Stimulated activated CD8-positive, alpha-beta memory T cell treated with anti-CD3 and anti-CD28 coated beads, Interleukin-4, amount 100 ng/mL, for 24 hours (primary cell): ENCODE data around the gene MCTP2.
"Not testable (repeated sequence)": the region's sequence is repeated elsewhere in the genome, so short reads cannot be mapped to it uniquely, and the experiment has no call there.

Experiments
- DNase-seq: peaks from one replicate; pipeline ENCODE4 v3.0.0-alpha.2; 2020; ENCODE audit warnings: low read depth

MCTP2 gene

DNA sequence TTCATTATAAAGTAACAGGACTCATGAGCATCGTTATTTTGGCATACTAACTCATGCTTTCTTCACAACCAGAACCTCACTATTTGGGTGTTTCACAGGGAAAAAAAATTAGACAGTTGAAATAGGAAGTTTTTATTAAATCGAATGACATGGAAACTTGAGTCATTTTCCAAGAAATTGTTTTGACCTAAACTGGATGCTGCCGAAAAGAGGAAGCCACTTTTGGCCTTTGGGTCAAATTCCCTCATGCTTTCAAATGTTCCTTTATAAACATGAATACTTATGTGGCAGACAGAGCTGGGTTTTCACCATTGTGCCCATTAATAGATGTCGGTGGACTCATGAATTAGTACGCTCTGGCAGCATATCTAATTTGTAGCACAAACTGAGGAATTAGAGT, 224.9 kb downstream of the MCTP2 start:
- no peak for DNase-seq

DNA sequence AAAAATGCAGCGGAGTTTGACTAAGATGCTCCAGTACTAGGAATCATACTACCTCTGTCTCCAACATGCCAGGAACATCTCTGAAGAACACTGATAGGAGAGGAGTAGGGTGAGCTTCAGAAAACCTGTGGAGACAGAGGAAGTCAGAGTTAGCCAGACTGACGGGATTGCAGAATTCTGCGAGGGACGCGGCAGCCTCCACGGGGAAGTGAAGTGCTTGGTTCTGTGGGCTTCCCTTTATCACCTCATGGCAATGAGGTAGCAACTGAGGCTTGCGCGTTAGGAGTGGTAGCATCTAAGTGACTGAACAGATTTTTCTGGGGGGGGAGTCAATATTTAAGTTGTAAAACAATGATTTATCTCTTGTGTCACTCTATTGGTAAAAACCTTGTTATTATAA, 226.3 kb downstream of the MCTP2 start:
- no peak for DNase-seq

DNA sequence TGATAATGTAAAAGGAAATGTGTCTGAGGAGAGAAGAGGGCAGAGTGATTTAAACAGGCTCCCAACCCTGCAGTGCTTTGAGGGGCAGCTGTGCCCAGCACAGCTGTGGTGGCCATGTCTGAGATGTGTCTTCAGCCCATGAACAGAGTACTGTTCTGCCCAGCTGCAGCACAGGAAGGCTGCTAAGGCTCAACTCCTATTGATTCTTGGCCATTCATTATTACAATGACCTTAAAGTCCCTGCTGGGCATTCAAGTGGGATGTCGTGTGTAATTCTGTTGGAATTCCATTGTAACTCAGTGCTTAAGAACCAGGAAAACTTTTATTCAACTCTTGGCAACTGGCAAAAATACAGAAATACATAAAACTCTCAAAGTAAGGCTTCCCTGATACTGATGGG, 229.3 kb downstream of the MCTP2 start:
- no peak for DNase-seq

DNA sequence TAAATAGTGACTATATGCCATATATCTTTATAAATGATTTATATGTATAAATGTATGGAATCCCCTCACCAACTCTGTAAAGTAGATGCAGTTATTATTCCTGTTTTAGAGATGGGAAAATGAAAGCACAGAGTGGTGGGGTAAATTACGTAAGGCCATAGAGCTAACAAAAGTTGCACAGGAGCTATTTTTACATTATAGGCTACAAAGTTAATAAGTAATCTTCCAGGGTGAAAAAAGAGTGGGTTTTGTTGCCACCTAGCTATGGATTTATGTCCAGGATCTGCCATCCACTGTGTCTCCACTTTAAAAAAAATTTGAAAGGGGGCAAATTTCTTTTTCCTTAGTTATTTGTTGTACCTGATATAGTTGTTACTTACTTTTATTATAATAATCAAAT, 235.7 kb downstream of the MCTP2 start:
- no peak for DNase-seq

DNA sequence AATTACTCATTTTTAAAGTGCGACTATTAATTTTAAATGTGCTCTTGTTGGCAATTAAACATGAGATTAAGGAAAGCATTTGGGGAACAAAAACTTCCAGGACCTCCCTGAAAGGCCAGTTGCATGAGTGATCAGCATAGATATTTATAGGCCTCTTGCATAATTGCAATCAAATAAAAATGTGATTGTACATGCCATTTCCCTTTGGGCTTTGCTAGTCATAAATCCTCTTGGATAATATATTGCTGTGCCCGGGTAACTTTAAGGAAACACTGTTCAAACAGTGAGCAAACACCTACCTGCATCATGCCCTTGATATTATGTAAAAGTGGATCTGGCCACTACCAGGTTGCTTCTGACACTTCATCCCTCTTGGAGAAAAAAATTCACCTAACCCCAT, 239.1 kb downstream of the MCTP2 start:
- no peak for DNase-seq

DNA sequence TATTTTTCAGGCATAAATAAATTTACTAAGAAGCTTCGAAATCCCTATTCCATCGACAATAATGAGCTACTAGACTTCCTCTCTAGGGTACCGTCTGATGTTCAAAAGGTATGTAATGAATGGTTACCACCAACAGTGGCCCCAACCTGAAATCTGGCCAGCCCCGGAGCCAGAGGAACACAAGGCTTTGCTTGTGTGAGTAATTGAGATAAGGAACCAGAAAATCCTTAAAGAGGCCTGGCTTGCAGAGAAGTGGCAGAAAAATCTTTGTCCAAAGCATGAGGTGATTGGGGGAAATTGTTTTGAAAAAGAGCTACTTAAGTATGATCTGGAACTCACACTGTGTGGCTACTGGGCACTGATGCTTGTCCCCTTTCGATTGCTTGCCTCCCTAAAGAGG, 245.3 kb downstream of the MCTP2 start:
- DNase-seq = no peak

DNA sequence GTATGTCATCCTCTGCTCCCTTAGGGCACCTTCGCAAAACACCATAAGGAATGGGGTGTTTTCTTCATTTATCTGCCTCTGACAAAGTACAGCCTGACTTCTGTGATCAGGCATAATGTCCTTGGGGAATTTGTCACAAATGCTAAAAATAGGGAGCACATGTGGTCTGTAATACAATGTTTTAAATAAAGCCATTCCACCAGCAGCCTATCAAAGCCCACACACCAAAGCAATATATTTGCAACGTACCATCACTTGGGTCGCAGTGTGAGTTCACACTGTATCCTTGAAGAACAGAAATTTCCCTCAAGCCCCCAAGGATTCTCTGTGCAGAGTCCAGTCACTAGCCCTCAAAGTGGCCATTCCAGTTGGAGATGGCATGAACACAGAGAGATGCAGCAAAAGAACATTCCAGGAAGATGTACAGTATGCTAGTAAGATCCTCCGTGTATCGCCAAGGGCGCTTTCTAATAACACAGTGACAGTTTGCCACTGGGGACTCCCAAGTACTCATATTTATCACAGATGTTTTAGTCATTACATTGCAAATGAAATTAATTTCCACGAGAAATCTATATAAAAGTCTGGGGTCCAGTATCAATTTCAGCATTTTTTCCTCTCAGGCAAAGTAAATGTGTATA, 246.7 kb downstream of the MCTP2 start:
- no peak for DNase-seq

DNA sequence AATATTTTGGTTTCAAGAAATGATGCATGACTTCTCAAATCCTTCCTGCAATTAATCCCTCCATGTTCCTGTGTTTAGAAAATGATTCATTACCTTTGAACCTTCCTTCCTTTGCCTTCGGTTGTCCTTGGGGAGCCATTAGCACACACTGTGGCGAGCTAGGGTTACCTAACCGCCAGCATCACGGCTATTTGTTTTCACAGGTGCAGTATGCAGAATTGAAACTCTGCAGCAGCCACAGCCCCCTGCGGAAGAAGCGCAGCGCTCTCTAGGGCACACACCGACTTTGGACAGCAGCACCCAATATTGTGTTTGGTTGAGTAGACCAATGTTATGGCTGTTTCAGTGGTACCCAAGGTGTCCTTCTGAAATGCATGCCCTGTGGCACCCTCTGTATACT, 247.4 kb downstream of the MCTP2 start:
- DNase-seq = no peak

DNA sequence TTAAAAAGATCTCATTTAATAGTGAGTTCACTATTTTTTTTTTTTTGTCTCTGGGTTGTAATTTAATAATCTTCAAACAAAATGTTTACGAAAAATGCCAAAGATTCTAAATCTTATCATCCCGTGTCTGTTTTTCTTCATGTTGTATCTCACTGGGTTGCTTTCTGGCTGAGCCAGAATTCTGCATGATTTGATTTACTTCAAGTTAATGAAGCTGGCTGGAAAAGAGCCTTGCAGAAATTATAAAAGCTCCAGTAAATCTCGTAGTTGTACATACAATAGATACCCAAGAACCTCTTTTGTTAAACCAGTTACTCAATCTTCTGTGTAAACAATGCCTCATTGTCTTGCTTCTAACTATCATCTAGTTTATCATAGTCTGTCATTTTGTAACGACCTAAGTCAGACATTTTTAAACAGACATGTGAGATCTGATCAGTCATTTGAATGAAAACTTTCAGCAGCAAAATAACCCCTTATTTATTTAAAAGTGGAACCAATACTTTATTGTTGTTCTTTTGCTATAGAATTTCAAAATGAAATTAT, 249.0 kb downstream of the MCTP2 start:
- no peak for DNase-seq

DNA sequence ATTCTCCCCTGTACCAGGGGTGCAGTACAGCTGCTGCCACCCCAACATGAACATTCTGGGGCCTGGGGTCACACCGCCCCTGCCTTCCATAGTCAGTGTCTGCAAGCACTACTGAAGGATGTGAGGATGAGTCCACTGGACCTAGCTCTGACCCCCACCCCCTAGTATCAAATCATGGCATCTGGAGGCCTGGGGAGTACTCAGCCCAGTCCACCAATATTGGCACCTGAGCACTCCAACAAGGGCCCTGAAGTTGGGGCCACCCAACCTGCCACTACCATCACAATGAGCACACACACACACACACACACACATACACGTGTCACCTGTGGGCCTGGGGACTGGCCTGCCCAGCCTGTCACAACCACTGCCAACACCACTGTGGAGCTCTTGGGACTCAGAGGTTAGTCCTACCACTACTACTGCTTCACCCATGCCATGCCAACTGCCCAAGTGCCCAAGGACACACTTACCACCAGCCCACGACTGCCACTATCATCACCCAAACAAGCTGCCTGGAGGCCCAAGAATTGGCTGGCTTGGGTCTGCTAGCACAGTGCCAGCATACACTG, 253.9 kb downstream of the MCTP2 start:
- DNase-seq = no peak

DNA sequence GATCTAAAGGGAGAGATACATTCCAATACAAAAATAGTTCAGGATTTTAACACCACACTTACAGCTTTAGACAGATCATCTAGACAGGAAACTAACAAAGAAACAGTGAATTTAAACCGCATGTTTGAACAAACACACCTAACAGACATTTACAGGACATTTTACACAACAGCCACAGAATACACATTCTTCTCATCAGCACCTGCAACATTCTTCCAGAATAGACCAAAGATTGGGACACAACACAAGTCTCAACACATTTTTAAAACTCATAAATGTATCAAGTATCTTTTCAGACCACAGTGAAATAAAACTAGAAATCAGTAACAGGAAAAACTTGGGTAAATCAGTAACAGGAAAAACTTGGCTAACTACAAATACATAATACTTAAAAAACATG, 256.3 kb downstream of the MCTP2 start:
- DNase-seq = no peak

DNA sequence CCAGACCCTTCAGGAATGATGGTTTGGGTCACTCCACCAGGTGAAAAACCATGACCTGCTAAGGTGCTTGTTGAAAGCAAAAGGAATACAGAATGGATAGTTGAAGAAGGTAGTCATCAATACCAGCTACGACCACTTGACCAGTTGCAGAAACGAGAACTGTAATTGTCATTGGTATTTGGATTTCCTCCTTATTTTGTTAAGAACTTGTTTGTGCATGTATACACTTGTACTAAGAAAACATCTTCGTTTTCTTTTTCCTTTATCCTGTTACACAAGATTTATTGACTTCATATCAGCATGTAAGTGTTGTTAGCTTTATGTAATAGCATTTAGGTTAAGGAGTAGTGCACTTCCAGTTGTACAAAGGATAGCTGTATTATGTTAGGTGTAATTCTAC, 261.8 kb downstream of the MCTP2 start:
- no peak for DNase-seq

DNA sequence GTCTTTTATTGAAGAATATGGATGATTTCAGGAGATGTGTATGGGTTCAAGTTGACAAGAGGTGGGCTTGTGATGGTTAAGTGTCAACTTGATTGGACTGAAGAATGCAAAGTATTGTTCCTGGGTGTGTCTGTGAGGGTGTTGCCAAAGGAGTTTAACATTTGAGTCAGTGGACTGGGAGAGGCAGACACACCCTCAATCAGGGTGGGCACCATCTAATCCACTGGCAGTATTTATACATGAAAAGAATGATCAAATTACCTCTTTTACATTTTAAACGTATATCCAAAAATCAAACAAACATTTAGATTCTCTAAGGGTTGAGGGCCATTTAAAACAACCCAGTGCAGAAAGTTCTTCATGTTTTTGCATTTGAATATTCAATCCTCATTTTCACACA, 262.2 kb downstream of the MCTP2 start:
- DNase-seq = not testable (repeated sequence)

DNA sequence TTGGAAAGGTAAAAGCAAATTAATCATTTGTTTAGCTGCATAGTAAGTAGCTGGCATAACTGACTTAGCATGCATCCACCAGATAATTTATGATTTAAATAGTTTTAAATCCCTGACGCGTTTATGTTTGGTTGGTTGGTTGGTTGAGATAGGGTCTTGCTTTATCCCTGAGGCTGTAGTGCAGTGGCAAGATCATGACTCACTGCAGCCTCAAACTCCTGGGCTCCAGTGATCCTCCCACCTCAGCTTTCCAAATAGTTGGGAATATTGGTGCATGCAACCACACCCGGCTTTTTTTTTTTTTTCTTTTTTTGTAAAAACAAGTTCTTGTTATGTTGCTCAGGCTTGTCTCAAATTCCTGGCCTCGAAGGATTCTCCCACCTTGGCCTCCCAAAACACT, 263.4 kb downstream of the MCTP2 start:
- DNase-seq = no peak

DNA sequence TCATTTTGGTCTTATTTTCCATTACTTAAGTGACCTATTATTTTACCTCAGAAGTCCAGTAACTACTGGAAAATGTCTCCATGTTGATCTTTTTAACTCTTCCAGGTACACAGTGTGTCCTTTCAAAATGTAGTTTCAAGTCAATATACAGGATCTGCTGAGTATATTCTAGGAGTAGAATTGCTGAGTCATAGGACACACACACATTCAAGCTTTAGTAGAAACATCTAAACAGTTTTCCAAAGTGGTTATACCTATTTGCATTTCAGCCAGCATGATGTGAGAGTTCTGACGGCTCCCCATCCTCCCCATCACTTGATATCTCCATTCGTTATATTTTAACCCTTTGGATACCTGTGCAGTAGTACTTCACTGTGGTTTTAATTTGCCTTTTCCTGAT, 271.9 kb downstream of the MCTP2 start:
- no peak for DNase-seq

DNA sequence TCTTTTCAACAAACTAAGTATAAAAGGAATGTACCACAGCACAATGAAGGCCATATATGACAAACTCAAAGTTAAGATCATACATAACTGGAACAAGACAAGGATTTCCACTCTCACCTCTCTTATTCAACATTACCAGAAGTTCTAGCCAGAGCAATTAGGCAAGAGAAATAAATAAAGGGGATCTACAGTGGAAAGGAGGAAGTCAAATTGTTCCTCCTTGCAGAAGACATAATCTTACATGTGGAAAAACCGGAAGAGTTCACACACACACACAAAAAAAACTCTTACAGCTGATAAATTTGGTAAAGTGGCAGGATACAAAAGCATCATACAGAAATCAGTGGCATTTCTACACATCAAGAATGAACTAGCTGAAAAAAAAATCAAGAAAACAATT, 277.9 kb downstream of the MCTP2 start:
- no peak for DNase-seq

DNA sequence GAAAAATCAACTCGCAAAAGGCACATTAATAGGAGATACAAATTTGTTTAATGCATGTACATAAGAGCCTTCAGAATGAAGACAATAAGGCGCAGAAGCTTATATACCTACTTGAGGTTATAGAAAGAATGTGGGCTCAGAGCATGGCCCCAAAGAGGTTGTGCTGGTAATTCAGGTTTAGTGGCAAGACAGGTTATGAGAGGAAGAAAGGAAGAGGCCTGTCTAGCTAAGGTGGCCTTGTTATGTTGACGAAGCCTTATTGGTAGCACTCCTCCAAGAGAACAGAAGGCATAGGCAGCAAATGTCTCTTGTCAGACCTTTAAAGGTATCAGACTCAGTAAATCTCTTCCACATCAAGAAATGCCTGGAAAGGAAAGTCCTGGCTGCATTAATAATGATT, 290.8 kb downstream of the MCTP2 start:
- DNase-seq = no peak

DNA sequence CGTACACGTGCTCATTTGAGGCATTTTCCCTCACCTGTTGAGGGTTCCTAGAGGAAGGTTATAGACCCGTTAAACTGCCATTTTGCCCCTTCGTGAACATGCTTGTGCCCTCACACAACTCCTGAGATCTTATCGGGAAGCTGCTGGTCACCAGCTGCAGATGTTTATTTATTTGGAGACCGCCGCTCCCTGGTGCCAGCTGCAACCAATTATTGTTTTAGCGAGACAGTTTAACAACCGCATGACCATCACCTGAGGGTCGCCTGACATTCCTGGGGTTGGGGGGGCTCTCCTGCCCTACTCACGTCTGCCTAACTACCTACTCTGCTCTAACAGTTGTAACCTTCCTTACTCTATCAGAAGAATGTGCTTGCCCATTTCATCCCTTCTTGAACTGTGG, 292.5 kb downstream of the MCTP2 start:
- no peak for DNase-seq

DNA sequence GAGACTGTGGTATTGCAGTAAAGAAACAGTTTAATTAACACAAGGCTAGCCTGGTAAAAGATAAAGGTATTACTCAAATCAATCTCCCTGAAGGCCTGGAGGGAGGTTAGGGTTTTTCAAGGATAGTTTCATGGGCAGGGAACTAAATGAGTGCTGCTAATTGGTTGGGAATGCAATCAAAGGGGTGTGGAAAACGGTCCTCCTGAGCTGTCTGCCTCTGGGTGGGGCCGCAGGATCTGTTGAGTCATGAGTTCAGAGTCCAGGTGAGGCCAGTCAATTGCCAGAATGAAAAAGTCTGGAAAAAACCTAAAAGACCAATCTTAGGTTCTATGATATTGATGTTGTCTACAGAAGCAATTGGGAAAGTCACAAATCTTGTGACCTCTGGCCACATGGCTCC, 293.2 kb downstream of the MCTP2 start:
- no peak for DNase-seq

DNA sequence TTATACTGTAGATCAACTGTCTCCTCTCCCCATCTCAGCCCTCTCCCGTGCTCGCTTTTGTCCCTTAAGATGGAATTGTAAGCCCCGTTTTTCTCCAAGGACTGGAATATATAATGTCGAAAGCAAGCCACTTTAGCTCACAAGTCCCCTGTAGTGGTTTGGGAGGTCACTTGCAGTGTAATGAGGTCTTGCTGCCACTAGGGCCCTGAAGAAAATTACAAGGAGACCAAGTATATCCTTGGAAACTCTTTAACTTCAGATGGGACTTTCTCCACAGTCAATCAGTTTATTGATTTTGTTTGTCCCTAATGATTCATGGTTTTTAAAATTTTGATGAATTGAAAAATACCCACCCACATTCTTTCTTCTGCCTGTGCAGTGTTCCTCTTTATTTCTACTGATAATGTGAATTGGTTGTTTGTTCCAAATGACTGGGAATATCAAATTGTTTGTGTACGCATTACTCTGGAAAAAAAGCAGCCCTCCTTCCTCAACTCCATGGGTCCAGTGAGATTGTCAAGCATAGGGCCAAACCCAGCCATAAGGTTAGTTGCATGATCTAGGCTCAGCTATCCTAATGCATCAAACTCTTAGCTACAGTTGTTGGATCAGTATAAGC, 294.8 kb downstream of the MCTP2 start:
- no peak for DNase-seq

DNA sequence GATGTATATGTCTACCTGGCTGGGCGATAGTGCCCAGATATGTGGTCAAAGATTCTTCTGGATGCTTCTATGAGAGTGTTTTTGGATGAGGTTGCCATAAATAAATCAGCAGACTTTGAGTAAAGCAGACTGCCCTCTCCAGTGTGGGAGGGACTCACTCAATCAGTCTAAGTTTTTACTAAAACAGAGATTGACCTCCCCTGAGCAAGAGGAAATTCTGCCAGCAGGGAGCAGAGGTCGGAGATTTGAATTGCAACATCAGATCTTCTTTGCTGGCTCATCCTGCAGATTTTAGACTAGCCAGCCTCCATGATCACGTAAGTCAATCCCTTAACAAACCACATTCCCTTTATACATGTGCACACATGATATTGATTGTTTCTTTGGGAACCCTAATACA, 300.9 kb downstream of the MCTP2 start:
- no peak for DNase-seq
